ENCODE data around the gene RALGPS1. TPM values are rescaled to one million over a fixed set of nuclear protein-coding genes. Genes with fewer than 3 reads are reported as not detected.

Gene RALGPS1
- total RNA-seq, 6 donors from 2014 or later: 12.3 to 52.4 (median 17.1) TPM

- no peak for DNase-seq
- Histone ChIP-seq H3K27ac (no peak overlapping the region), H3K4me1 (peaks cover 16 to 18% (median 17%) of the 10 kb centered on the region in 4 donors), H3K36me3 (peaks cover 0 to 3% (median 0%) of the 10 kb centered on the region in 4 donors), H3K27me3 (no peaks in the 10 kb centered on the region), H3K4me3 (no peak overlapping the region), H3K9me3 (no peaks in the 10 kb centered on the region)
- no peak for ATAC-seq (ENCODE audit: low FRiP score in 2 of 2)
- TF ChIP-seq POLR2AphosphoS5 (IDR thresholded peaks at IDR 0.05) (no peak), POLR2A (IDR thresholded peaks at IDR 0.05) (no peak), CTCF (IDR thresholded peaks at IDR 0.05) (no peak), EP300 (IDR thresholded peaks at IDR 0.05) (no peak)
- WGBS, 2 donors: 92 to 100% methylated on average over 2 of the region's 2 CpGs
Measured at GRCh38 chr9:126981218-126981617, 66.6 kb downstream of the RALGPS1 start.

GRCh38 chr9:126982215-126983002, 67.8 kb downstream of the RALGPS1 start:
- TF ChIP-seq EP300 (IDR thresholded peaks at IDR 0.05) (no peak), POLR2A (IDR thresholded peaks at IDR 0.05) (no peak), POLR2AphosphoS5 (IDR thresholded peaks at IDR 0.05) (no peak), CTCF (IDR thresholded peaks at IDR 0.05) (no peak)
- H3K4me3 ChIP-seq: no peak overlapping the region
- H3K36me3 ChIP-seq: peaks cover 0 to 3% (median 0%) of the 10 kb centered on the region in 4 donors
- 82 to 89% methylated on average over 5 of the region's 5 CpGs for WGBS, 2 donors
- no peak overlapping the region for H3K27ac ChIP-seq
- ATAC-seq (ENCODE audit: low FRiP score in 2 of 2): no peak
- H3K27me3 ChIP-seq: no peaks in the 10 kb centered on the region
- peaks cover 23 to 27% (median 26%) of the 10 kb centered on the region in 4 donors for H3K4me1 ChIP-seq
- DNase-seq: no peak
- H3K9me3 ChIP-seq: no peaks in the 10 kb centered on the region

- H3K9me3 ChIP-seq: no peaks in the 10 kb centered on the region
- no peak overlapping the region for H3K27ac ChIP-seq
- no peaks in the 10 kb centered on the region for H3K27me3 ChIP-seq
- H3K36me3 ChIP-seq: no peaks in the 10 kb centered on the region
- TF ChIP-seq EP300 (IDR thresholded peaks at IDR 0.05): no peak
- TF ChIP-seq POLR2A (IDR thresholded peaks at IDR 0.05): no peak
- TF ChIP-seq POLR2AphosphoS5 (IDR thresholded peaks at IDR 0.05): no peak
- no peak for TF ChIP-seq CTCF (IDR thresholded peaks at IDR 0.05)
- peaks cover 23 to 27% (median 26%) of the 10 kb centered on the region in 4 donors for H3K4me1 ChIP-seq
- ATAC-seq (ENCODE audit: low FRiP score in 2 of 2) (no peak), DNase-seq (no peak)
- H3K4me3 ChIP-seq: no peak overlapping the region
- 95% methylated on average over 1 of the region's 1 CpG for WGBS, 2 donors
Measured at GRCh38 chr9:126983767-126984166, 69.2 kb downstream of the RALGPS1 start.

DNA sequence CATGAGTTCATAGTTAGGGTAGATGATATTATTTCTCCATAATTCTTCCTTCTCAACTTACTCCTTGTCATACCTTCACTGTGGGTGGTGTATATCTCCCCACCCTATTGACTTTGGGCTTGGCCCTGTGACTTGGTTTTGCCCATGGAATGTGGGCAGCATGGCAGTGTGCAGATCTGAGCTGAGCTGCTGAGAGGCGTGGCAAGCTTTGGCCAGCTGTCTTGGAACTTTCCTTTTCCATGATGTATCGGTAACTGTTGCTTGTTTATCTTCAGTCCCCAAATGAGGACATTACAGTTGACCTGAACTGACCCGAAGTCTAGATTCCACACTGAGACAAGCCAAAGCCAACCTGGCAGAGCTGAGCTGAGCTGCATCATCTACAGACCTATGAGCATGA, 70.4 kb downstream of the RALGPS1 start:
- H3K9me3 ChIP-seq: no peaks in the 10 kb centered on the region
- peak overlapping the region in 1 of 4 donors; percentile 22 for H3K27ac ChIP-seq
- H3K36me3 ChIP-seq: no peaks in the 10 kb centered on the region
- no peak for TF ChIP-seq POLR2A (IDR thresholded peaks at IDR 0.05)
- peak; percentile 24 to 53 for TF ChIP-seq POLR2AphosphoS5 (IDR thresholded peaks at IDR 0.05)
- TF ChIP-seq EP300 (IDR thresholded peaks at IDR 0.05): peak in 1 of 4 donors; percentile 57
- no peak for TF ChIP-seq CTCF (IDR thresholded peaks at IDR 0.05)
- DNase-seq: no peak
- peak in 1 of 2 donors; percentile 43 for ATAC-seq (ENCODE audit: low FRiP score in 2 of 2)
- no peaks in the 10 kb centered on the region for H3K27me3 ChIP-seq
- 41 to 64% methylated on average over 3 of the region's 3 CpGs for WGBS, 2 donors
- H3K4me1 ChIP-seq: peaks cover 23 to 27% (median 26%) of the 10 kb centered on the region in 4 donors
- no peak overlapping the region for H3K4me3 ChIP-seq
